CD14-positive monocyte (primary cell): ENCODE measurements around the gene ZNF277. TPM values are rescaled to one million over a fixed set of nuclear protein-coding genes. Genes with fewer than 3 reads are reported as not detected.

ENCODE experiments used
- DNase-seq, 3 donors: peaks; one replicate each; pipeline ENCODE4 v3.0.0-alpha.2; 2011 to 2022
- H2AFZ ChIP-seq: 2 replicates; pipeline ENCODE4 v1.6.0; 2012; ENCODE audit warnings: mild to moderate bottlenecking, low read depth, low read length, inconsistent platforms; ENCODE audit not compliant: insufficient read depth, poor library complexity, severe bottlenecking
- H3K27ac ChIP-seq, 2 donors: 1 replicate in 1 of 2; 2 replicates in 1 of 2; pipeline ENCODE4 v1.5.1; 2012 to 2013; ENCODE audit warnings: low read length in 2 of 2, control low read depth in 1 of 2, inconsistent platforms in 1 of 2, low read depth in 1 of 2, mild to moderate bottlenecking in 1 of 2
- H3K27me3 ChIP-seq, 2 donors: one replicate each; pipeline versions ENCODE4 v1.6.0 to v1.6.1; 2011 to 2013; ENCODE audit warnings: low read length in 2 of 2; ENCODE audit not compliant: control insufficient read depth in 2 of 2, insufficient read depth in 2 of 2
- H3K36me3 ChIP-seq, 2 donors: replicated peaks in 1 of 2; 1 replicate in 1 of 2; 2 replicates in 1 of 2; pipeline versions ENCODE4 v1.5.1 to v1.6.1; 2012 to 2013; ENCODE audit warnings: low read length in 2 of 2, control low read depth in 1 of 2, inconsistent platforms in 1 of 2, mild to moderate bottlenecking in 1 of 2; ENCODE audit not compliant: insufficient read depth in 2 of 2, control insufficient read depth in 1 of 2
- H3K4me1 ChIP-seq, 2 donors: 1 replicate in 1 of 2; 2 replicates in 1 of 2; pipeline versions ENCODE4 v1.5.1 to v1.6.1; 2012 to 2013; ENCODE audit warnings: low read length in 2 of 2, control low read depth in 1 of 2, inconsistent platforms in 1 of 2, mild to moderate bottlenecking in 1 of 2, moderate library complexity in 1 of 2; ENCODE audit not compliant: insufficient read depth in 2 of 2, control insufficient read depth in 1 of 2
- H3K4me2 ChIP-seq: replicated peaks from 2 replicates; pipeline ENCODE3; 2012; ENCODE audit warnings: low read length, moderate library complexity, mild to moderate bottlenecking; ENCODE audit not compliant: poor library complexity, severe bottlenecking; ENCODE audit errors: extremely low read depth
- H3K4me3 ChIP-seq, 3 experiments: fragments of 200-600 bp in 1 of 3; sonication (generic) in 1 of 3; replicated peaks in 1 of 3; 1 replicate in 2 of 3; 2 replicates in 1 of 3; pipeline ENCODE4 v1.5.1; 2011 to 2013; ENCODE audit warnings: low read length in 3 of 3, mild to moderate bottlenecking in 3 of 3, control low read depth in 2 of 3, low read depth in 2 of 3, inconsistent platforms in 1 of 3, moderate library complexity in 1 of 3
- H3K79me2 ChIP-seq: 2 replicates; pipeline ENCODE4 v1.6.0; 2012; ENCODE audit warnings: mild to moderate bottlenecking, control low read depth, inconsistent platforms, low read length, moderate library complexity; ENCODE audit not compliant: insufficient read depth
- H3K9ac ChIP-seq: 2 replicates; pipeline ENCODE4 v1.6.0; 2017; ENCODE audit warnings: low read length, mild to moderate bottlenecking; ENCODE audit not compliant: insufficient read depth, poor library complexity, severe bottlenecking
- H3K9me3 ChIP-seq, 2 donors: replicated peaks in 1 of 2; 1 replicate in 1 of 2; 2 replicates in 1 of 2; pipeline versions ENCODE4 v1.5.1 to v1.6.1; 2012 to 2013; ENCODE audit warnings: low read length in 2 of 2, control low read depth in 1 of 2; ENCODE audit not compliant: control insufficient read depth in 1 of 2, insufficient read depth in 1 of 2
- H4K20me1 ChIP-seq: 2 replicates; pipeline ENCODE4 v1.6.0; 2012; ENCODE audit warnings: mild to moderate bottlenecking, low read length, control low read depth, moderate library complexity; ENCODE audit not compliant: insufficient read depth
- H3K27ac Mint-ChIP-seq, 7 donors: one replicate each; pipeline ENCODE4 v1.8.0; 2020; ENCODE audit warnings: mild to moderate bottlenecking in 7 of 7, mixed read lengths in 7 of 7, moderate library complexity in 6 of 7, inconsistent platforms in 2 of 7
- H3K27me3 Mint-ChIP-seq, 3 donors: one replicate each; pipeline ENCODE4 v1.8.0; 2021 to 2022; ENCODE audit warnings: low read depth in 3 of 3, mild to moderate bottlenecking in 3 of 3, mixed read lengths in 3 of 3, moderate library complexity in 3 of 3, inconsistent platforms in 1 of 3
- H3K36me3 Mint-ChIP-seq, 2 donors: one replicate each; pipeline ENCODE4 v1.8.0; 2020; ENCODE audit warnings: mixed read lengths in 2 of 2, inconsistent platforms in 1 of 2, mild to moderate bottlenecking in 1 of 2
- H3K4me1 Mint-ChIP-seq: one replicate; pipeline ENCODE4 v1.8.0; 2020; ENCODE audit warnings: mild to moderate bottlenecking, mixed read lengths
- H3K4me3 Mint-ChIP-seq, 2 donors: one replicate each; pipeline ENCODE4 v1.8.0; 2020; ENCODE audit warnings: mild to moderate bottlenecking in 2 of 2, mixed read lengths in 2 of 2, moderate library complexity in 1 of 2
- H3K9me3 Mint-ChIP-seq, 7 donors: one replicate each; pipeline ENCODE4 v1.8.0; 2020 to 2022; ENCODE audit warnings: mixed read lengths in 7 of 7, mild to moderate bottlenecking in 6 of 7, moderate library complexity in 6 of 7, inconsistent platforms in 2 of 7
- WGBS: methylation state at CpG from one replicate; pipeline ENCODE4 v1.1.5; 2013; ENCODE audit warnings: missing lambda C conversion rate; ENCODE audit not compliant: insufficient coverage; 5-methylcytosine and 5-hydroxymethylcytosine counted together
- intact Hi-C, 2 donors: fragments of 100-400 bp; cut with micrococcal nuclease; formaldehyde crosslinking; loops; one replicate each; pipeline versions ENCODE4 v1.15.0 to v1.15.1; 2023
- polyA plus RNA-seq, 3 donors: library from polyadenylated mRNA; depleted of rRNA in 1 of 3; unstranded in 2 of 3; stranded (reverse) in 1 of 3; fragments of 300-500 nt in 2 of 3; fragments of >200 nt in 1 of 3; fragmentation: Illumina TruSeq in 2 of 3; gene quantifications; 1 replicate in 2 of 3; 2 replicates in 1 of 3; pipeline ENCODE4 v1.2.3, GENCODE V29; 2012 to 2021
- TF ChIP-seq, protein P1 (sequence below): fragments of 200-600 bp; IDR thresholded peaks from one replicate; pipeline ENCODE4 v1.8.0; 2022; ENCODE audit warnings: antibody characterized with exemption, mild to moderate bottlenecking

Gene ZNF277
- polyA plus RNA-seq, 3 donors, result 17.5 to 20.7 (median 20.0) TPM

- no peak overlapping the region for H3K27ac ChIP-seq
- Mint-ChIP-seq H3K36me3 (peaks cover 5 to 10% of the 10 kb centered on the region in 2 donors), H3K4me1 (peaks cover 11% of the 10 kb centered on the region), H3K4me3 (no peak overlapping the region), H3K27me3 (no peaks in the 10 kb centered on the region), H3K27ac (no peak overlapping the region), H3K9me3 (peaks cover 0 to 7% (median 2%) of the 10 kb centered on the region in 7 donors)
- intact Hi-C loops, result no loop called here
- TF ChIP-seq, protein P1, sequence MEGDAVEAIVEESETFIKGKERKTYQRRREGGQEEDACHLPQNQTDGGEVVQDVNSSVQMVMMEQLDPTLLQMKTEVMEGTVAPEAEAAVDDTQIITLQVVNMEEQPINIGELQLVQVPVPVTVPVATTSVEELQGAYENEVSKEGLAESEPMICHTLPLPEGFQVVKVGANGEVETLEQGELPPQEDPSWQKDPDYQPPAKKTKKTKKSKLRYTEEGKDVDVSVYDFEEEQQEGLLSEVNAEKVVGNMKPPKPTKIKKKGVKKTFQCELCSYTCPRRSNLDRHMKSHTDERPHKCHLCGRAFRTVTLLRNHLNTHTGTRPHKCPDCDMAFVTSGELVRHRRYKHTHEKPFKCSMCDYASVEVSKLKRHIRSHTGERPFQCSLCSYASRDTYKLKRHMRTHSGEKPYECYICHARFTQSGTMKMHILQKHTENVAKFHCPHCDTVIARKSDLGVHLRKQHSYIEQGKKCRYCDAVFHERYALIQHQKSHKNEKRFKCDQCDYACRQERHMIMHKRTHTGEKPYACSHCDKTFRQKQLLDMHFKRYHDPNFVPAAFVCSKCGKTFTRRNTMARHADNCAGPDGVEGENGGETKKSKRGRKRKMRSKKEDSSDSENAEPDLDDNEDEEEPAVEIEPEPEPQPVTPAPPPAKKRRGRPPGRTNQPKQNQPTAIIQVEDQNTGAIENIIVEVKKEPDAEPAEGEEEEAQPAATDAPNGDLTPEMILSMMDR, result no peak
- H3K79me2 ChIP-seq, result peaks cover 64% of the 10 kb centered on the region
- H3K4me2 ChIP-seq, result no peak overlapping the region
- no peaks in the 10 kb centered on the region for H3K9me3 ChIP-seq
- H3K36me3 ChIP-seq, result no peaks in the 10 kb centered on the region
- no peaks in the 10 kb centered on the region for H3K4me1 ChIP-seq
- no peak overlapping the region for H2AFZ ChIP-seq
- no peak for DNase-seq
- H3K4me3 ChIP-seq, result no peak overlapping the region
- H4K20me1 ChIP-seq, result peaks cover 75% of the 10 kb centered on the region
- H3K9ac ChIP-seq, result no peak overlapping the region
- WGBS, result 100% methylated on average over 2 of the region's 2 CpGs
- H3K27me3 ChIP-seq, result no peaks in the 10 kb centered on the region
Measured at GRCh38 chr7:112214883-112215282, 8.4 kb downstream of the ZNF277 start.

DNA sequence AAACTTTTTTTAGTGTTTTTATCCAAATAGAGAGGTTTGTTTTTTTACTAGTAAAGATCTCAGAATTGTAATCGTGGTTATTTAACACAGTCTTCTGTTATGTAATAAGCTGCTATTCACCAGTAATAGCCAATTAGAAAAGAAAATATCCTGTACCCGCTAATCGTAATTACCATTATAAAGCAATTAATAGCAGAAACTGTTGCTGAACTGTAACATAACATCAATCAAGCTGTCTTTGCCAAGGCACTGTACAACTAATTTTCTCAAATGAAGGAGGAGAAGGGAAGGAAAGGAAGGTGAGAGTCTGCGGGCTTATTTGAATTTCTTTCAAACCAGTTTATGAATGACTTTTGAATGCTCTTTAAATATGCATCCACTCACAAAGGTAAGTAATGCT lies 9.3 kb downstream of the ZNF277 start:
- H3K27me3 Mint-ChIP-seq, result no peaks in the 10 kb centered on the region
- Histone ChIP-seq H3K9ac (no peak overlapping the region), H3K4me2 (no peak overlapping the region), H3K4me1 (no peaks in the 10 kb centered on the region), H3K79me2 (peaks cover 57% of the 10 kb centered on the region), H2AFZ (no peak overlapping the region), H3K9me3 (peaks cover 0 to 3% of the 10 kb centered on the region in 2 donors), H3K36me3 (no peaks in the 10 kb centered on the region), H3K27me3 (no peaks in the 10 kb centered on the region), H4K20me1 (peaks cover 72% of the 10 kb centered on the region), H3K27ac (no peak overlapping the region), H3K4me3 (no peak overlapping the region)
- H3K9me3 Mint-ChIP-seq, result peaks cover under 1 to 9% (median 3%) of the 10 kb centered on the region in 7 donors
- intact Hi-C loops, result no loop called here
- peaks cover 6 to 9% of the 10 kb centered on the region in 2 donors for H3K36me3 Mint-ChIP-seq
- WGBS, result no CpG with 5 or more reads among the region's 4 CpGs
- H3K4me1 Mint-ChIP-seq, result peaks cover 11% of the 10 kb centered on the region
- TF ChIP-seq, protein P1, result no peak
- H3K27ac Mint-ChIP-seq, result no peak overlapping the region
- DNase-seq, result no peak
- H3K4me3 Mint-ChIP-seq, result no peak overlapping the region
